Daoy (cell line): ENCODE results near the gene MYO18A. TPM values are rescaled to one million over a fixed set of nuclear protein-coding genes. Genes with fewer than 3 reads are reported as not detected.
"Not testable (repeated sequence)": the region's sequence is repeated elsewhere in the genome, so short reads cannot be mapped to it uniquely, and the experiment has no call there.

ENCODE experiments used
- DNase-seq: peaks from one replicate; pipeline ENCODE4 v3.0.0-alpha.2; 2015; ENCODE audit warnings: low read depth
- total RNA-seq: library from RNA; depleted of rRNA; stranded (reverse); fragments of >200 nt; shearing (Covaris generic); gene quantifications from 2 replicates; pipeline ENCODE4 v1.2.3, GENCODE V29; 2014

MYO18A gene
- total RNA-seq, 1 experiment from 2014 or later: 11.9 TPM

DNA sequence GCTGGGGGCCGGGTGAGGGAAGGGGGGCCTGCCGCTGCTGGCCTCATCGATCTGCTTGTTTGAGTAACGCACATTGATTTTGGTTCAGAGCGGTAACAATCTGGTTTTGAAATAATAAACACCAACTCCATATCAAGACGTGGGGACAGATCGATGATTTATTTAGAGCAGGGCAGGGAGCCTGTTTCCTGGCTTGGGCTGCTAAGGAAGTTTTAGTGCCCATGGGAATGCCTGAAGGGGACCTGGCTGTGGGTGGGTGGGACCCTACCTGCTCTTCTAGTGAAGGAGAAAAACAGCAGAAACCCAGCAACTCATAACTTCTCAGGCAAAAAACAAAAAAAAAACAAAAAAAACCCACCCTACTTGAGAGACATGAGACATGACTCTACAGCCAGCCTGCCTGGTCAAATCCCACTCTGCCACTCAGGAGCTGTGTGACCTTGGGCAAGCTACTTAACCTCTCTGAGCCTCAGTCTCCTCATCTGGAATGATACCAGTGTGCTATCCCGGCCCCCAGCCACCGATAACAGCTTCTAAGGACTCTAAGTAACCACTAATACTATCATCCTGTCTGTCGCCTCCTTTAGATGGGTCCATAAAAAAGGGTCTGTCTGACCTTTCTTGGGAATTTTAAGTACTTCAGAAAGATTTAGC, 71.2 kb downstream of the MYO18A start:
- no peak for DNase-seq

DNA sequence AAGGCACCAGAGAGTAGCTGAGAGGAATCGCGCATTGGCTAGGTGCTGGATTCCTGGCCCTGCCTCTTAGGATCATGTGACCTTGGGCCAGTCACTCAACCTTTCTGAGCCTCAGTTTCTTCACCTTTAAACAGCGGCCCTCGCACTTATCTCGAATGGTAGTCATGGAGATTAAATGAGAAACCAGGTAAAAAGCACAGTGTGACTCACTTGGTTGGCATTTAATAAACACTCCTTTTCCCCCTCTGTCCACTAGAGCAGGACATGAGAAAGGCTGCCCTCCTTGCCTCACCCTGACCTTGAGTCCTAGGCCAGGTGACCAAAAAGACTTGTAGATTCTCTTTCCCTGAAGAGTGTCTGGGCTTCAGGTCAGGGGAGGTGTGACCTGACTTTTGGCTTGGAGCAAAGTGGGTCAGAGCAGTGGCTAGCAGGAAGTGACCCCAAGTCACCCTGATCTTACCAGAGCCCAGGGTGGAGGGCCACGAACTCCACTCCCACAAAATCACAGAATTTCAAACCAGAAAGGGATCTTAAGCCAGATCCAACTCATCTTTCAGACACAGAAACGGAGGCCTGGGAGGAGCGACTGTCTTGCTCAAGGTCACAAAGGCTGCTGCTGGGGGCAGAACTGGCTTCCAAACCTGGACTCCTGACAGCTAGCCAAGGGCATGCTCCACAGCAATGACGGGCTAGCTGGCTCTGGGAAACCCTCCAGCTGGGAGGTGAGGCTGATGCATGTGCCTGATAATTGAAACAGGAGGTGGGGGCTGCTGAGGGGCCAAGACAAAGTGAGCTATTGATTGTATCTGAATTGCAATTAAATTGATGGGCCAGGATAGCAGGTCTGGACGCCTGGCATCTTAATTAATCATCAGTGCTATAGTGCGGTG, 72.0 kb downstream of the MYO18A start:
- DNase-seq: no peak

DNA sequence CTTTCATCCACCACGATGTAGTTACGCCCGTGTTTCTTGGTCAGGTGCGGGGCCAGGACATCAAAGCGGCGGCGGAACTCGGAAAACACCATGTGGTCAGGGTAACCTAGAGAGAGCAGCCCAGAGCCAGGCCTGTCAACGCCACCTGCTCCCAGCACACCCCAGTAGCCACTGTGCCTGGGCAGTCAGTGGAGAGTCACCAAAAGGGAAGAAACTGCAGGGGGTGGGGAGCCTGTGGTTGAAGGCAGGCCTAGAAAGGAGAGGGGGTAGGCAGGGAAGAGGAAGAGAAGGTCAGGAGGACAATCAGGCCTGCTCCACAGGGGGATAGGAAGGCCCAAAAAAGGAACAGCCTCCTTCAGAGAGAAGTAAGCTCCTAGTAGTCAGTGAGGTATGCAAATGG, 73.1 kb downstream of the MYO18A start:
- no peak for DNase-seq

DNA sequence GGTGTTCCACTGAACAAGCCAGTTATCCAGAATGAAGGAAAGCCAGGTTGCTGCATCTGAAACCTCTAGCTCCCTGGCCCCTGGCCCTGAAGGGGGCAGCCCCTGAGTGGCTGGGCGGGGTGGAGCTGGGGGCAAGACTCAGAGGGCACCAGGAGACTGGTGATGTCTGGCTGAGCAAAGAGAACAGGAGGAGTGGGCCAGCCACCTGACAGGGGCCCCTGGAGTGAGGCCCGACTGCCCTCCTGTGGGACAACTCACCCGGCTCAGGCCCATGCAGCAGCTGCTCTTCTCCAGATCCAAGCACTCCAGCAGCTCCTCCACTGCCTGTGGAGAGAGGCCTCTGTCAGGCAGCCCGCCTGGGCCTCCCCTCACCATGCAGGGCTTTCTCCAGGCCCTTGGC, 76.9 kb downstream of the MYO18A start:
- DNase-seq: no peak

DNA sequence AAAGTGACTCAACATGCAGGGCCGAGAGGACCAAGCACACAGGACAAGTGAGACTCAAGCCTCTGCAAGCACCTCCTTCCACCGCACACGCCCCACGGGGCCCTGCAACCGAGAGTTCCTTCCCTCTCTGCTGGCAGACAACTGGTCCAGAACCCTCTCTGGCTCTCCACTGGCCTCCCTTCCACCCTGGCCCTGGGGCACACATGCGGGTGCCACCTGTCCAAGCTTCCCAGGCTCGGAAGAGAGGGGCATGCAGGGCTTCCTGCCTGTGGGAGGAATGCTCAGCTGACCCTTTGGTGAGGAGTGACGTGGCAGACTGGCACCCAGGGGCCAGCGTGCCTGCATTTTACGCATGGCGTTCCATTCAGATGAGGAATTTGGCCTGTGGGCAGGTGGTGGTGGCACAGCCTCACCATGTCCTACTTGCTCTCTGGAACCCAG, 77.4 kb downstream of the MYO18A start:
- peak; percentile 52 for DNase-seq

DNA sequence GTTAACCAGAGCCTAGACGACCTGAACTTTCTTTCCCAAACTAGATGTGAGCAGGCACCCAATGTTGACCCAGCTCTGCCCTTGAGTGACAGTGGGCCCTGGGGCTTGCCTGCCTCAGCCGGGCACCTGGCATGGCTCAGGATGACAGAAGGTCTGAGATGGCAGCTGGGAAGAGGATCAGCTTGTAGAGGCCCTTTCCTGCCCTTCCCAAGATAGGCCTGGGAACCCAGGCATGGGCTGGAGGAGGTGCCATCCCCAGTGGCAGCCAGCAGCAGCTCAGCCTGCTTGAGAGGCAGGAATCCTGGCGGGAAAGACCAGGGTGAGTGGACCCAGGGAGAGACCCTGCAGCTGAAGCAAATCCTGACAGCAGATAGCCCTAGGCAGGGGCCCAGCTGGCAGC, 78.2 kb downstream of the MYO18A start:
- DNase-seq: no peak

DNA sequence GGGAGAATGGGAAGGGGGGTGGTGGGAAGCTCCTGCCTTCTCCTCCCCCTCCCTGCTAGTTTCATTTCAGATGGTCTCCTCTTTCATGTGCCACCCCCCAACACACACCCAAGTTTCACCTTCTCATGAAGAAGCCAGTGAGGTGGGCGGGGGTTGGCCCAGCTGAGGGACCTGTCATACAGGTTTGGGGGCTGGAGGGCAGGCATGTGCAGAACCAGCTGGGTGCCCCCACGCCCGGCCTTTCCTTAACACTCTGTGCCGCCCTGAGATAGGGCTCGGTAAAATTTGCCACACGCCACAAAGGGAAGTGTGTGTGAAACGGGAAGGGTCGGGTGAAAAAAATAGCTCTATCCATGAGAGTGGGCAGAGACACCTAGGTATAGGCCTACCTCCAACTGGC, 79.9 kb downstream of the MYO18A start:
- no peak for DNase-seq

DNA sequence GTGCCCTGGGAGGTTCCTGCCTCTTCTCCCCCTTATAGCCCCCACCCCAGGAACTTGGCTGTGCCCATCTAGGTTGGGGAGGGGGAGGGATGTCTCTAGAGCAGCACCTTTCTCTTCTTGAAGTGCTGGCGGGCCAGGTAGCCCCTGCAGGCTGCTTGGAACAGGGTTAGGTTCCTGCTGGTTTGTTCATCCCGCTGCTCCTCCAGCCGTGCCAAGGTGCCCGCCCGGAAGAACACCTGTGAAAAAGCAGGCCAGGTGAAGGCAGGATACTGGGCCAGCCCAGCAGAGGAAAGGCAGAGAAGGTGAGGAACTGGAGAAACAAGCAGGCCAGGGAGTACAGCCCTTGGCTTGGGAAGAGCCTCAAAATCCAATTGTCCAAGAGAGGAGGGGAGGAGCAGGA, 80.7 kb downstream of the MYO18A start:
- DNase-seq: no peak

DNA sequence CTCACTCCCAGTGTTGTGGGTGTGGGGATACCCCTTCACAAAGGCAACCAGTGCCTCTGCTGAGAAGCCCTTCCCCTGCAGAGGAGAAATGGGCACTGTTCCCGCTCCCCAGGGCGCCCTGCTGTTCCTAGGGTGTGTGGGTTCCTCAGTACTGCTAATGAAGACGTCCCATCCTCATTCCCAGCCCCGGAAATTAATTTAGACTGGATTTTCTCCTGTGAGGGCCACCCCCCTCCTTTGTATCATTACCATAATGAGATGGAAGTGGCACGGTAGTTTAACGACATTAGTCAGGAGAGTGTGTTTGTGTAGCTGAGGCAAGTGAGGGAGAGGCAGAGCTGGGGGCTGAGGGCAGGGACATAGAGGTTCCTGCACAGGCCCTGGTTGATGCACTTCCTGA, 84.1 kb downstream of the MYO18A start:
- no peak for DNase-seq

DNA sequence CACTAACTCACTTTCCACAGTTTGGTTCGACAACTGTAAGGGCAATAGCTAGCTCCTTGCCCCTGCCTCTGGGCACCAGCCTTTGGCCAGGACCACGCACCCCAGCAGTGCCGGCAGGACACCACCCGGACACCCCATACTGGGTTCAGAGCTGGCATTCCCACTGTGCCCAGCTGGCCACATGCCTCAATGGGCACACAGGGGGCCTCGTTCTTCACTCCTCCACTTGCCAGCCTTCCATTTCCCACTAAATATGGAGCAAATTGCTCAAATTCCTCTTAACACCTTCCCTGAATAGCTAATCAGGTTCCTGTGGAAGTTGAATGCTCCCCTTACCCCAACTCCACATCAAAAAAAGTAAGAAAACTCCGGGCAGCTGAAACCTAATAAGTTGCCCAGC, 84.8 kb downstream of the MYO18A start:
- DNase-seq: no peak

DNA sequence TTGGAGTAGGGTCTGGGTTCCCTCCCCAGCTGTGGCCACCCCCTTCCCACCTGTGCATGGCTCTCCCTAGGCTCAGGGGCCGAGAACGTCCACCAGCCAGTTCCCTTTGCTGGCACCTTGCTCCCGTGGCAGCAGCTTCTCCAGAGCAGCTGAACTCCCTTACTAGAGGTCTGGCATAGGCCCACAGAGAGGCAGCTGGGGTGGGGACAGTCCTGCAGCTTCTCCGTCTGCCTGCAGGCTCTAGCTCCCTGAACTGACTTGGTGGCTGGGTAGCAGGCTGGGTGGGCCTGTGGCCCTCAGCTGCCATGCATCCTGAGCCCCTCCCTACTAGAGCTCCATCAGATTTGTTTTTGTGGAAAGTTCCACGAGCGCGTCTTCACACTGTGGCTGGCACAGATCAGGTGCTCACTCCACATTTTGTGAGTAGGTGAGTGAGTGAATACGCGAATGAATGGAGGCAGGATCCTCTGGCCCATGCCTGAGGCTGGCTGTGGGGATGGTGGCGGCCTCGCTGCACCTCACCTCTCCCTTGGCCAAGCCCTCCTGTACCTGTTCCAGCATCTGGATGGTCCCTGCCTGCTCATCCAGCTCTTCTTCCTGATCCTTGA, 86.0 kb downstream of the MYO18A start:
- no peak for DNase-seq

DNA sequence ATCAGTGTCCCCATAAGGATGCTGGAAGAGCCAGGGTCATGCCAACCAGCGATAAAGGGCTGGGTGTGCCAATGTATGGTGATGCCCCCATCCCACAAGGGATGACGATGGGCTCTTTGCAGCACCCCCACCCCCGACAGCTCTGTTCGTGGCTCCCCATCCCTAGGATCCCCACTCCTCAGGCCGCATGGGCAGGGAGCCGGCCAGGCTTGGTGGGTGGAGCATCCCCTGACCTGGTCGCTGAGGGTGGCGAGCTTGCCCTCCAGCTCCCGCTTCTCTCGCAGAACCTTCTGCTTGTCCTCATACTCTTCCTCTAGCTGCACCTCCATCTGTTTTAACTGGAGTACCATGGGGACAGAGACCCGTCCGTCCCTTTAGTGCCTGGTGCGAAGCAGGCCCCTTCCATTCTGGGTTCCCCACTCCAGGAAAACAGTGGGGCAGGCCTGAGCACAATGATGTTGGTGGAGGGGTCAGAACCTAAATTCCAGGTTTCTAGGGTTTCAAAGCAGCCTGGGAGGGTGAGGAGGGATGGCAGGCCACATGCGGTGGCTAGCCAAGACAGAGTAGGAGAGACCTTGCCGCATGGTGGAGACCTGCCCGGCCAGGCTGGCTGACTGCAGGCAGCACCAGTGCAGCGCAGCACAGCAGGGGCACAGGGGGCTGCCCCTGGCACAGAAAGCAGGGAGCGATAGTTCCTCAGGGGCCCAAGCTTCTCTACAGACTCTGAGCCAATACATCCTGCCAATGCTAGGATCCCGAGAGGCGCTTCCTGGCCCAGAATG, 86.9 kb downstream of the MYO18A start:
- no peak for DNase-seq

DNA sequence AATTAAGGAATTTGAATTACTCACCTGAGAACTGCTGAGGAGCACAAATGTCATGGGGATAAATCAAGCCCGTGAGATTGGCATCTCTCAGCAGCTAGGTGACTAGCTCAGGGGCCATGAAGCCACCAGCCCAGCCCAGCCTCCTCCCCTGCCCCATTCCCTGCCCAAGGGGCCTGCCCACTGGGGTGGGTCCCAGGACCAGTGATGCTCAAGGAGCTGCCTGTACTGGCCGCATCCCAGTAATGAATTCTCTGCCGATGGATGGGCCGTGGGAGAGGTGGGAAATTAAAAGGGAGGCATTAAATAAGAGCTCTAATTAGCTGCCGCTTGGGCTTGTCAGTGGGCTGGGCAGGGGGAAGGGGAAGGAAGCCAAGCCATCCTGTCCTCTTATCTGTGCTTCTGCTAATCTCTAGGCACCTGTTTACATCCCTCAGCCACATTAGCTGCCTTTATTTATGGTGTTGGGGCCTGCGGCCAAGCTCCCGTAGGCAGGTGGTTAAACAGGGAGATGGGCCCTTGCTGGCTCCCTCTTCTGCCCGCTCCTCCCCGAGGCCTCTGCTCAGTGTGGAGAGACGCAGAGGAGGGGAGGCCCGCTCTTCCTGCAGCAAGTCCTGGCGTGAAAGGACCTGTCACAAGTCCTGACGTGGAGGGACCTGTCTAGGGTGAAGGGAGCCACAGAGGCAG, 88.5 kb downstream of the MYO18A start:
- DNase-seq: no peak

DNA sequence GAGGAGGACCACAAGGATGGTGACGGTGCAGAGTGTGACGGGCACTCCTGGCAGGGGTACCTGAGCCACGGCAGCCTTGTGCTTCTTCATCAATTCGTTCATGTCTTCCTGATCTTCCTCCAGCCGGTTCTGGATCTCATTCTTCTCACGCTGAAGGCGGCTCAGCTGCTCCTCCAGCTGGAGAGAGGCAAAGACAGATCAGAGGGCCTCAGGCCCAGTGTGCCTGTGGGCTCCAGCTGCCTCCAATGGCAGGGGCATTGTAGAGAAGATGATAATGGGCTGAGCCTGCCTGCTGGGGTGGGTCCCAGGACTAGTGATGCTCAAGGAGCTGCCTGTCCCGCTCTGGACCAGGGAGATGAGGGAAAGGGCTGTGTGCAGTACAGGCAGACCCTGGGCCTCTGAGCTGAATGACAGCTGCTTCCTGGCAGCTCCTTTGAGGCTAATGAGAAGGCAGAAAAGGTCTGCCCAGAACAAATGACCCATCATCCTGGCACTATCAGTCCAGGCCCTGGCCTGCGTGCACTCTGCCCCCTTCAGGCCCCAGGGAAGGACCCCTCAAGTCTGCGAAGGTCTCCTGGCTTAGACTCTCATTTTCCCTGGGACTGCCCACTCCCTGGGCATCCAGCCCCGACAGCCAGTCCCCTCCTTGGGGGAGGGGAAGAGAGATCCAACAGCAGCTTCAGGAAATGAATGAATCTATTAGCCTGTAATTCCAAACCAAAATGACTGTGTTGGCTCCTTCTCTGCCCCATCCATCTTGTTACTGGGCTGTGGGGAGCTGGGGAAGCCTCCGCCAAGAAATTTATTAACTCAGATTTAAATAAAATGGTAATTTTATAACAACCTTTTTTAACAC, 89.2 kb downstream of the MYO18A start:
- no peak for DNase-seq

DNA sequence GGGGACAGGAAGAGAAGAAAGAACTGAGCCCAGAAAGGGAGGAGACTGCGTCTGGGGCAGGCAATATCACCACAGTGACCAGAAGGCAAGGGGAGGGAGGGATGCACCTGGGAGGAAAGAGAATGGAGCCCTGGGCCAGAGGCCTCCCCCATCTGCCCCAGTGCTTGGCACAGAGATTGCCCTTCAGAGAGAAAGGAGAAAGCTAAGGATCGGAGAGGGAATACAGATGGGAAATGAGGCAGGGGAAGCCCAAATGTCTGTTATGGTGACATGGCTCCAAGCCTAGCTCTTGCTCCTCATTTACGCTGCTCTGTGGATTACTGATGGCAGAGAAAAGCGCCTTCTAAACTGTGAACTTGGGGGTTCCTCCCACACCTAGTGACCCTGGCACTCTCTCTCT, 90.1 kb downstream of the MYO18A start:
- DNase-seq: no peak

DNA sequence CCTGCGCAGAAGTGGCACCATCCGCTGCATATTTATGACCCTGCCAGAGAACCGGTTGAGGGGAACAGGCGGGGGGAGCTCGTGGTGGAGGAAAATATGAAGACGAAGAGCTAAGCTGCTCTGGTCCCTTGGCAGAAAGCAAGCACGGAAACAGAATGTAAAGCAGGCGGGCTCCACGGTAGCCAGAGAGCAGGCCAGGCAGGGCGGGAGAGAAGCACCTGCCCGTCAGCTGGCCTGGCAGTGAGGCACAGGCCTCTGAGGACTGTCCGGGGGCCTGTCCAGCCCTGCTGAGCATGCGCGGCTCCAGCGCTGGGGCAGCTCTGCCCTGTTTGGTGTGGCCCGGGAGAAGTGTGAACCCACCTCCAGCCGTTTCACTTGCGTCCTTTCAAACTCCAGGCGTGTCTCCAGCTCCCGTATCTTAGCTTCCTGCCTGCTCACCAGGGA, 90.6 kb downstream of the MYO18A start:
- DNase-seq: no peak

DNA sequence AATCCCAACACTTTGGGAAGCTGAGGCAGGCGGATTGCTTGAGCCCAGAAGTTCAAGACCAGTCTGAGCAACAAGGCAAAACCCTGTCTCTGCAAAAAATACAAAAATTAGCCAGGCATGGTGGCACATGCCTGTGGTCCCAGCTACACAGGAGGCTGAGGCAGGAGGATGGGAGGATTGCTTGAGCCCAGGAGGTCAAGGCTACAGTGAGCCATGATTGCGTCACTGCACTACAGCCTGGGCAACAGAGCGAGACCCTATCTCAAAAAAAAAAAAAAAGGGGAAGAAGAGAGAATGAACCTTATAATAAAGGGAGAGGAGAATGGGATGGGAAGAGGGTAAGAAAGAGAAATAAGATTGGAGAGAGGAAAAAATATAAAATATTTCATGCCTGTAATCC, 91.4 kb downstream of the MYO18A start:
- DNase-seq: not testable (repeated sequence)

DNA sequence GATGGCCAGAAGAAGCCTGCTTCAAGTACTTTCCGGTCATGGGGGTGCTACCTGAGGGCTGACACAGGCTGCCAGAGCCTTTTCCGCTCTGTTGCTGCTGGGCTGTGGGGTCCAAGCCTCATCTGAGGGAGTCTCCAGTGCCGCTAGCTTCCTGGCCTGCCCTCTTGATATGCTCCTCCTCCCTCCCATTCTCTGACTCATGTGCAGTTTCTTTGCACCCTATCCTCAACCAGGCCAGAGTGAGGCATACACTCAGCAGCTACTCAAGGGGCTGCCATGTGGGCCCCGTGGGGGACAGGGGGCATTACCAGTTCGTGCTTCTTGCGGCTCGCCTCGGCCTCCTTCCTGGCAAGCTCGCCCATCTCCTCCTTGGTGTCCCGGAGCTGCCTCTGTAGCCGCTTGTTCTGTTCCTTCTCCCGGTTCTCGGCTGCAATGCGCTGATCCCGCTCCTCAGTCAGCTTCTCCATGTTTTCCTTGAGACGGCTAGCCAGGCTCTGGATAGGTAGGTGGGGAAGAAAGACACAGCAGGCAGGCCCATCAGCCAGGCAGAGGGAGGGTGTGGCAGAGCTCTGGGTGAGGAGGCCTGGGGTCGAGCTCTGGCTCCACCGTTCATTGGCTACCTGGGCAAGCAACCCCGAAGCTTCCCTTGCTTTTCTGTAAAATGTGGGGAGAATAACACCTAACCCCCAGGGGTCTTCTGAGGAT, 93.4 kb downstream of the MYO18A start:
- DNase-seq: peak; percentile 38

DNA sequence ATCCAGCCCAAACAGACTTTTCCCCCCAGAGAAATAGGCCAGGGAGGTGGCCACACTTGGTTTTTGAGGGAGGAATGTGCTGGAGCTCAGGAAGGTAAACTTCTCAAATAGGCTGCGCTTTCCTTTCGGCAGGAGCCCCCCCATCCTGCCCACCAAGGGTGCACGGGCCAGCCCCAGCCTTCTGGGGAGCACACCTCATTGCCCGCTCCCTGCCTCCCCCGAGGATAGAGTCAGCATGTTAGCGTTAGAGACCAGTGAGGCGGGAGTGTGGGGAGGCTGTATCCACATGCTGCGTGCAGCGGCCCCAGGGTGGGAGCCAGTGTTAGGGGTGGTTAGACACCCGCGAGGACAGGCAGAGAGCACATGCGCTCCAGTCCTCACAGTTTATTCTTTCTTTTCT, 95.0 kb downstream of the MYO18A start:
- no peak for DNase-seq
